HCT116 (cell line): ENCODE data around the gene FAM170B.

Source experiments
- CBX3 ChIP-seq: IDR thresholded peaks from 2 replicates; pipeline ENCODE4 v1.6.1; 2012; ENCODE audit warnings: low read depth
- ELF1 ChIP-seq: IDR thresholded peaks from 2 replicates; pipeline ENCODE4 v1.6.1; 2012; ENCODE audit warnings: low read depth, borderline replicate concordance
- EZH2 ChIP-seq: fragments of 200-600 bp; sonication (generic); IDR thresholded peaks from 2 replicates; pipeline ENCODE4 v1.6.1; 2017; ENCODE audit warnings: antibody characterized with exemption, mixed run types
- EZH2phosphoT487 ChIP-seq: fragments of 200-600 bp; IDR thresholded peaks from 2 replicates; pipeline ENCODE4 v1.6.1; 2018; ENCODE audit warnings: antibody characterized with exemption, borderline replicate concordance
- POLR2A ChIP-seq: IDR thresholded peaks from 2 replicates; pipeline ENCODE4 v1.7.0; 2011; ENCODE audit warnings: borderline replicate concordance; ENCODE audit not compliant: insufficient read depth, insufficient read length; ENCODE audit errors: extremely low read depth
- POLR2AphosphoS5 ChIP-seq: IDR thresholded peaks from 2 replicates; pipeline ENCODE4 v1.6.1; 2011; ENCODE audit warnings: mild to moderate bottlenecking, low read depth, low read length, moderate library complexity
- TF ChIP-seq, protein P1 (sequence below), 3 experiments: fragments of 200-600 bp in 1 of 3; sonication (generic) in 1 of 3; IDR thresholded peaks in 2 of 3; conservative IDR thresholded peaks in 1 of 3; 2 replicates each; pipeline ENCODE4 v1.5.1; 2012 to 2017; ENCODE audit warnings: low read depth in 2 of 3, low read length in 2 of 3, antibody characterized with exemption in 1 of 3, borderline replicate concordance in 1 of 3, control low read depth in 1 of 3, mild to moderate bottlenecking in 1 of 3, mixed read lengths in 1 of 3, mixed run types in 1 of 3, moderate library complexity in 1 of 3; ENCODE audit not compliant: insufficient read depth in 1 of 3
- TF ChIP-seq, protein P2 (sequence below): IDR thresholded peaks from 2 replicates; pipeline ENCODE4 v1.6.1; 2011; ENCODE audit warnings: mild to moderate bottlenecking, low read length, moderate library complexity; ENCODE audit not compliant: insufficient replicate concordance; ENCODE audit errors: extremely low read depth
- TF ChIP-seq, protein P3 (sequence below): IDR thresholded peaks from 2 replicates; pipeline ENCODE4 v1.6.1; 2012

DNA sequence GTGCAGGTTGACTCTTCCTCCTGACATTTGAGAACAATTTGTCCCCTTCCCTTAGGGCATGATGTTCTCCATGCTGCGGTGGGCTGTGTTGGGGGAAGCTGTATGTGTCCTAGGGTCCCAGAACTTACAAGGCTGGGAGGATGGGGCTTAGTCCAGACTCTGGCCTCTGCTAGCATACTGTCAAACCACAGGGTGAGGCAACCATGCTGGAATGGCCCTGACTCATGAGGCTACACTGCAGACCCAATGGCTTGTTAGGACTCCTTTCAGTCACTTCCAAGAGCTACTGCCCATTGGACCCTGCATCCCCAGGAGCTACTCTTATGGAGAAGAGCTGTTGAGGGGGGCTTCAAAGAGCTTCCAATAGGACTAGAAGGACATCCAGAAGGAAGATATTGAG lies 20.1 kb upstream of the FAM170B start:
- TF ChIP-seq, protein P1, sequence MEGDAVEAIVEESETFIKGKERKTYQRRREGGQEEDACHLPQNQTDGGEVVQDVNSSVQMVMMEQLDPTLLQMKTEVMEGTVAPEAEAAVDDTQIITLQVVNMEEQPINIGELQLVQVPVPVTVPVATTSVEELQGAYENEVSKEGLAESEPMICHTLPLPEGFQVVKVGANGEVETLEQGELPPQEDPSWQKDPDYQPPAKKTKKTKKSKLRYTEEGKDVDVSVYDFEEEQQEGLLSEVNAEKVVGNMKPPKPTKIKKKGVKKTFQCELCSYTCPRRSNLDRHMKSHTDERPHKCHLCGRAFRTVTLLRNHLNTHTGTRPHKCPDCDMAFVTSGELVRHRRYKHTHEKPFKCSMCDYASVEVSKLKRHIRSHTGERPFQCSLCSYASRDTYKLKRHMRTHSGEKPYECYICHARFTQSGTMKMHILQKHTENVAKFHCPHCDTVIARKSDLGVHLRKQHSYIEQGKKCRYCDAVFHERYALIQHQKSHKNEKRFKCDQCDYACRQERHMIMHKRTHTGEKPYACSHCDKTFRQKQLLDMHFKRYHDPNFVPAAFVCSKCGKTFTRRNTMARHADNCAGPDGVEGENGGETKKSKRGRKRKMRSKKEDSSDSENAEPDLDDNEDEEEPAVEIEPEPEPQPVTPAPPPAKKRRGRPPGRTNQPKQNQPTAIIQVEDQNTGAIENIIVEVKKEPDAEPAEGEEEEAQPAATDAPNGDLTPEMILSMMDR (IDR thresholded peaks at IDR 0.05 in 2 of 3, conservative IDR thresholded peaks at IDR 0.05 in 1 of 3; ENCODE audit: borderline replicate concordance in 1 of 3, insufficient read depth in 1 of 3, low read depth in 2 of 3, low read length in 2 of 3), result no peak
- TF ChIP-seq POLR2A (no peak), EZH2 (no peak), EZH2phosphoT487 (no peak), ELF1 (no peak), POLR2AphosphoS5 (no peak), CBX3 (no peak)
- TF ChIP-seq, protein P2, sequence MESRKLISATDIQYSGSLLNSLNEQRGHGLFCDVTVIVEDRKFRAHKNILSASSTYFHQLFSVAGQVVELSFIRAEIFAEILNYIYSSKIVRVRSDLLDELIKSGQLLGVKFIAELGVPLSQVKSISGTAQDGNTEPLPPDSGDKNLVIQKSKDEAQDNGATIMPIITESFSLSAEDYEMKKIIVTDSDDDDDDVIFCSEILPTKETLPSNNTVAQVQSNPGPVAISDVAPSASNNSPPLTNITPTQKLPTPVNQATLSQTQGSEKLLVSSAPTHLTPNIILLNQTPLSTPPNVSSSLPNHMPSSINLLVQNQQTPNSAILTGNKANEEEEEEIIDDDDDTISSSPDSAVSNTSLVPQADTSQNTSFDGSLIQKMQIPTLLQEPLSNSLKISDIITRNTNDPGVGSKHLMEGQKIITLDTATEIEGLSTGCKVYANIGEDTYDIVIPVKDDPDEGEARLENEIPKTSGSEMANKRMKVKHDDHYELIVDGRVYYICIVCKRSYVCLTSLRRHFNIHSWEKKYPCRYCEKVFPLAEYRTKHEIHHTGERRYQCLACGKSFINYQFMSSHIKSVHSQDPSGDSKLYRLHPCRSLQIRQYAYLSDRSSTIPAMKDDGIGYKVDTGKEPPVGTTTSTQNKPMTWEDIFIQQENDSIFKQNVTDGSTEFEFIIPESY, result no peak
- TF ChIP-seq, protein P3, sequence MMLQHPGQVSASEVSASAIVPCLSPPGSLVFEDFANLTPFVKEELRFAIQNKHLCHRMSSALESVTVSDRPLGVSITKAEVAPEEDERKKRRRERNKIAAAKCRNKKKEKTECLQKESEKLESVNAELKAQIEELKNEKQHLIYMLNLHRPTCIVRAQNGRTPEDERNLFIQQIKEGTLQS, result no peak
